HEK293 (cell line): ENCODE results near the gene LMBRD2.

Experiments
- BCL6B ChIP-seq: fragments of 450-650 bp; formaldehyde crosslinking; IDR thresholded peaks from 2 replicates; pipeline ENCODE4 v1.5.1; 2017; ENCODE audit warnings: missing biosample characterization, missing genetic modification characterization
- CTCF ChIP-seq: fragments of 450-650 bp; formaldehyde crosslinking; IDR thresholded peaks from 2 replicates; pipeline ENCODE4 v1.5.1; 2016; ENCODE audit warnings: missing biosample characterization, missing genetic modification characterization
- REST ChIP-seq: fragments of 450-650 bp; formaldehyde crosslinking; IDR thresholded peaks from 2 replicates; pipeline ENCODE4 v1.5.1; 2016; ENCODE audit warnings: missing biosample characterization, missing genetic modification characterization
- SALL2 ChIP-seq: fragments of 450-650 bp; formaldehyde crosslinking; IDR thresholded peaks from 2 replicates; pipeline ENCODE4 v1.5.0; 2017; ENCODE audit warnings: missing biosample characterization, mild to moderate bottlenecking, missing genetic modification characterization, borderline replicate concordance
- TSHZ1 ChIP-seq: fragments of 450-650 bp; formaldehyde crosslinking; IDR thresholded peaks from 2 replicates; pipeline ENCODE4 v1.5.1; 2016; ENCODE audit warnings: missing biosample characterization, missing genetic modification characterization, borderline replicate concordance
- ZBTB10 ChIP-seq: fragments of 450-650 bp; formaldehyde crosslinking; IDR thresholded peaks from 2 replicates; pipeline ENCODE4 v1.5.1; 2016; ENCODE audit warnings: missing biosample characterization, missing genetic modification characterization
- ZBTB11 ChIP-seq: fragments of 450-650 bp; formaldehyde crosslinking; conservative IDR thresholded peaks from 2 replicates; pipeline ENCODE4 v1.5.1; 2016; ENCODE audit warnings: low read depth, missing biosample characterization, missing genetic modification characterization
- ZNF140 ChIP-seq: fragments of 450-650 bp; formaldehyde crosslinking; IDR thresholded peaks from 2 replicates; pipeline ENCODE4 v1.5.1; 2016; ENCODE audit warnings: missing biosample characterization, missing genetic modification characterization
- ZNF274 ChIP-seq, 2 experiments: fragments of 200-500 bp in 1 of 2; fragments of 450-650 bp in 1 of 2; sonication (Bioruptor generic) in 1 of 2; formaldehyde crosslinking in 1 of 2; IDR thresholded peaks; 2 replicates each; pipeline versions ENCODE4 v1.5.1 to v1.6.1; 2014 to 2016; ENCODE audit warnings: borderline replicate concordance in 1 of 2, inconsistent platforms in 1 of 2, low read length in 1 of 2, missing biosample characterization in 1 of 2, missing genetic modification characterization in 1 of 2
- ZNF341 ChIP-seq: fragments of 450-650 bp; formaldehyde crosslinking; IDR thresholded peaks from 2 replicates; pipeline ENCODE4; 2016; ENCODE audit warnings: low read depth, missing biosample characterization, missing genetic modification characterization
- ZNF350 ChIP-seq: fragments of 450-650 bp; formaldehyde crosslinking; IDR thresholded peaks from 2 replicates; pipeline ENCODE4 v1.5.0; 2017; ENCODE audit warnings: missing biosample characterization, mild to moderate bottlenecking, missing genetic modification characterization
- ZNF354C ChIP-seq: fragments of 450-650 bp; formaldehyde crosslinking; IDR thresholded peaks from 2 replicates; pipeline ENCODE4 v1.5.1; 2016; ENCODE audit warnings: missing biosample characterization, missing genetic modification characterization, low read depth, borderline replicate concordance
- ZNF777 ChIP-seq: fragments of 450-650 bp; formaldehyde crosslinking; IDR thresholded peaks from 2 replicates; pipeline ENCODE4 v1.5.1; 2017; ENCODE audit warnings: missing biosample characterization, missing genetic modification characterization, borderline replicate concordance

GRCh38 chr5:36049949-36050348 is 101.7 kb downstream of the LMBRD2 start:
- TF ChIP-seq ZNF140 (tag by site-specific recombination): no peak
- no peak for TF ChIP-seq ZNF274 (IDR thresholded peaks at IDR 0.05; ENCODE audit: low read length)
- TF ChIP-seq ZNF274 (tag by site-specific recombination; IDR thresholded peaks at IDR 0.05; ENCODE audit: borderline replicate concordance): no peak
- no peak for TF ChIP-seq ZNF350 (tag by site-specific recombination)
- TF ChIP-seq ZBTB10 (tag by site-specific recombination): no peak
- TF ChIP-seq CTCF (tag by site-specific recombination): no peak
- no peak for TF ChIP-seq ZNF777 (tag by site-specific recombination)
- no peak for TF ChIP-seq BCL6B (tag by site-specific recombination)
- no peak for TF ChIP-seq SALL2 (tag by site-specific recombination)
- TF ChIP-seq ZNF354C (tag by site-specific recombination): no peak
- no peak for TF ChIP-seq REST
- TF ChIP-seq ZBTB11 (tag by site-specific recombination): no peak
- no peak for TF ChIP-seq ZNF341 (tag by site-specific recombination)
- no peak for TF ChIP-seq TSHZ1 (tag by site-specific recombination)
